Bronchial epithelial cell (primary cell): ENCODE measurements around the gene IRX1. TPM values are rescaled to one million over a fixed set of nuclear protein-coding genes. Genes with fewer than 3 reads are reported as not detected.

Experiments
- DNase-seq: peaks from one replicate; pipeline ENCODE4 v3.0.0-alpha.2; 2010; ENCODE audit warnings: low read depth
- FAIRE-seq: peaks from 2 replicates; lab custom pipeline; 2011; peaks lifted over from hg19 to GRCh38; lab: Jason Lieb, UNC
- H3K27me3 ChIP-seq: 2 replicates; pipeline ENCODE4 v1.5.1; 2011; ENCODE audit warnings: low read length; ENCODE audit not compliant: control insufficient read depth, insufficient read depth
- H3K36me3 ChIP-seq: 2 replicates; pipeline ENCODE4 v1.5.1; 2011; ENCODE audit warnings: low read length; ENCODE audit not compliant: control insufficient read depth, insufficient read depth
- H3K4me3 ChIP-seq: 2 replicates; pipeline ENCODE4 v1.5.1; 2011; ENCODE audit warnings: mild to moderate bottlenecking, low read depth, low read length, control low read depth
- CTCF ChIP-seq: IDR thresholded peaks from 2 replicates; pipeline ENCODE4 v1.5.1; 2011; ENCODE audit warnings: mild to moderate bottlenecking, moderate library complexity, low read length, control low read depth, inconsistent platforms; ENCODE audit not compliant: insufficient read depth, severe bottlenecking
- total RNA-seq: library from RNA; depleted of rRNA; stranded (reverse); fragments of >200 nt; gene quantifications from 2 replicates; pipeline ENCODE4 v1.2.1, GENCODE V29; 2014

Gene IRX1
- total RNA-seq, 1 donor from 2014 or later, result 15.3 TPM

GRCh38 chr5:3622961-3623360 is 27.3 kb downstream of the IRX1 start:
- no peaks in the 10 kb centered on the region for H3K27me3 ChIP-seq
- H3K36me3 ChIP-seq, result no peaks in the 10 kb centered on the region
- H3K4me3 ChIP-seq, result no peak overlapping the region
- no peak for FAIRE-seq
- no peak for TF ChIP-seq CTCF
- no peak for DNase-seq

- Histone ChIP-seq H3K36me3 (no peaks in the 10 kb centered on the region), H3K4me3 (no peak overlapping the region), H3K27me3 (no peaks in the 10 kb centered on the region)
- DNase-seq (no peak), FAIRE-seq (no peak)
- no peak for TF ChIP-seq CTCF
Observed at GRCh38 chr5:3625626-3626025, 30.0 kb downstream of the IRX1 start.

- FAIRE-seq, result no peak
- DNase-seq, result no peak
- no peak overlapping the region for H3K4me3 ChIP-seq
- no peak for TF ChIP-seq CTCF
- H3K27me3 ChIP-seq, result no peaks in the 10 kb centered on the region
- H3K36me3 ChIP-seq, result no peaks in the 10 kb centered on the region
Observed at GRCh38 chr5:3634061-3634460, 38.4 kb downstream of the IRX1 start.

- no peak for TF ChIP-seq CTCF
- no peaks in the 10 kb centered on the region for H3K27me3 ChIP-seq
- no peaks in the 10 kb centered on the region for H3K36me3 ChIP-seq
- FAIRE-seq (no peak), DNase-seq (no peak)
- H3K4me3 ChIP-seq, result no peak overlapping the region
Observed at GRCh38 chr5:3639175-3639574, 43.5 kb downstream of the IRX1 start.

GRCh38 chr5:3642231-3642630 is 46.6 kb downstream of the IRX1 start:
- DNase-seq, result no peak
- no peak for TF ChIP-seq CTCF
- Histone ChIP-seq H3K4me3 (no peak overlapping the region), H3K27me3 (no peaks in the 10 kb centered on the region), H3K36me3 (no peaks in the 10 kb centered on the region)
- FAIRE-seq, result no peak

GRCh38 chr5:3650320-3650719 is 54.7 kb downstream of the IRX1 start:
- no peak for TF ChIP-seq CTCF
- Histone ChIP-seq H3K27me3 (no peaks in the 10 kb centered on the region), H3K4me3 (no peak overlapping the region), H3K36me3 (no peaks in the 10 kb centered on the region)
- DNase-seq (no peak), FAIRE-seq (no peak)
